Measurements from ENCODE around the gene TIMM23.

- TF ChIP-seq GATA2 (IDR thresholded peaks at IDR 0.05; ENCODE audit: low read depth, low read length): no peak
- no peak for TF ChIP-seq GATA3 (IDR thresholded peaks at IDR 0.05; ENCODE audit: low read depth, low read length)
Observed at GRCh38 chr10:46016190-46016589, 43.9 kb downstream of the TIMM23 start.

Data from SH-SY5Y (cell line).